GM23248 (cell line): ENCODE measurements around the gene HFM1. TPM values are rescaled to one million over a fixed set of nuclear protein-coding genes. Genes with fewer than 3 reads are reported as not detected.

ENCODE experiments used
- DNase-seq: peaks from one replicate; pipeline ENCODE4 v3.0.0-alpha.2; 2015
- H2AFZ ChIP-seq: fragments of 200-600 bp; sonication (generic); 2 replicates; pipeline ENCODE4 v1.6.1; 2016; ENCODE audit warnings: antibody characterized with exemption
- H3F3A ChIP-seq: fragments of 200-600 bp; sonication (generic); 2 replicates; pipeline ENCODE4 v1.6.1; 2016; ENCODE audit warnings: mild to moderate bottlenecking, antibody characterized with exemption, mixed run types; ENCODE audit not compliant: insufficient read depth
- H3K27ac ChIP-seq: fragments of 200-600 bp; sonication (generic); 2 replicates; pipeline ENCODE4 v1.5.1; 2016; ENCODE audit warnings: mild to moderate bottlenecking
- H3K27me3 ChIP-seq: fragments of 200-600 bp; sonication (generic); replicated peaks from 2 replicates; pipeline ENCODE4 v1.6.1; 2016; ENCODE audit warnings: mild to moderate bottlenecking; ENCODE audit not compliant: insufficient read depth
- H3K36me3 ChIP-seq: fragments of 200-600 bp; sonication (generic); 2 replicates; pipeline ENCODE4 v1.6.1; 2016; ENCODE audit warnings: low read depth, mild to moderate bottlenecking
- H3K4me1 ChIP-seq: fragments of 200-600 bp; sonication (generic); 2 replicates; pipeline ENCODE4 v1.6.1; 2016; ENCODE audit warnings: mild to moderate bottlenecking; ENCODE audit not compliant: insufficient read depth
- H3K4me2 ChIP-seq: fragments of 200-600 bp; sonication (generic); one replicate; pipeline ENCODE4 v1.6.1; 2016; ENCODE audit warnings: mild to moderate bottlenecking; ENCODE audit not compliant: unreplicated experiment
- H3K4me3 ChIP-seq: fragments of 200-600 bp; sonication (generic); 2 replicates; pipeline ENCODE4 v1.5.1; 2016; ENCODE audit warnings: mild to moderate bottlenecking
- H3K79me2 ChIP-seq: fragments of 200-600 bp; sonication (generic); 2 replicates; pipeline ENCODE4 v1.6.1; 2016; ENCODE audit warnings: mild to moderate bottlenecking; ENCODE audit not compliant: insufficient read depth
- H3K9ac ChIP-seq: fragments of 200-600 bp; sonication (generic); 2 replicates; pipeline ENCODE4 v1.6.1; 2016; ENCODE audit warnings: mild to moderate bottlenecking
- H3K9me2 ChIP-seq: fragments of 200-600 bp; sonication (generic); 2 replicates; pipeline ENCODE4 v1.6.1; 2016; ENCODE audit warnings: mixed run types, mild to moderate bottlenecking, moderate library complexity; ENCODE audit not compliant: insufficient read depth
- H3K9me3 ChIP-seq: fragments of 200-600 bp; sonication (generic); one replicate; pipeline ENCODE4 v1.6.1; 2017; ENCODE audit warnings: low read depth
- H4K20me1 ChIP-seq: fragments of 200-600 bp; sonication (generic); 2 replicates; pipeline ENCODE4 v1.6.0; 2016; ENCODE audit not compliant: insufficient read depth
- EZH2 ChIP-seq: fragments of 200-600 bp; sonication (generic); IDR thresholded peaks from 2 replicates; pipeline ENCODE4 v1.6.1; 2018; ENCODE audit warnings: antibody characterized with exemption, mild to moderate bottlenecking; ENCODE audit not compliant: insufficient read depth, poor library complexity, severe bottlenecking
- EZH2phosphoT487 ChIP-seq: fragments of 200-600 bp; sonication (generic); IDR thresholded peaks from 2 replicates; pipeline ENCODE4 v1.6.1; 2018; ENCODE audit warnings: antibody characterized with exemption, moderate library complexity, mild to moderate bottlenecking, low read depth; ENCODE audit not compliant: insufficient read depth
- WGBS, 2 experiments: methylation state at CpG; one replicate each; pipeline ENCODE4 v1.1.6; 2015 to 2017; ENCODE audit warnings: low lambda C conversion rate in 2 of 2, low coverage in 1 of 2; ENCODE audit errors: missing lambda C conversion rate in 2 of 2; 5-methylcytosine and 5-hydroxymethylcytosine counted together
- in situ Hi-C: fragments of 300-500 bp; cut with MboI; formaldehyde crosslinking; loops from 2 replicates; pipeline ENCODE4 v1.15.0; 2020
- polyA plus RNA-seq: library from polyadenylated mRNA; unstranded; fragments of >200 nt; fragmentation: Nextera tagmentation; extraction: Ambion mirVana; gene quantifications from 2 replicates; pipeline ENCODE4 v1.2.1, GENCODE V29; 2016
- small RNA-seq: library from RNA; depleted of rRNA; stranded (forward); fragments of <200 nt; gene quantifications from one replicate; pipeline ENCODE3, GENCODE V24; 2014; ENCODE audit warnings: low read depth, low replicate concordance
- total RNA-seq: library from RNA; depleted of rRNA; stranded (reverse); fragments of >200 nt; shearing (Covaris generic); gene quantifications from 2 replicates; pipeline ENCODE4 v1.2.3, GENCODE V29; 2014; rRNA removed

HFM1 gene
- total and polyA plus RNA-seq, 2 experiments from 2014 or later: under 0.01 TPM; not detected in 1

- Histone ChIP-seq H3K4me1 (no peaks in the 10 kb centered on the region), H3K79me2 (no peaks in the 10 kb centered on the region), H4K20me1 (no peaks in the 10 kb centered on the region), H3K27me3 (no peaks in the 10 kb centered on the region), H3K9me3 (no peaks in the 10 kb centered on the region), H3F3A (no peaks in the 10 kb centered on the region), H3K4me2 (no peak overlapping the region), H2AFZ (no peak overlapping the region), H3K4me3 (no peak overlapping the region), H3K27ac (no peak overlapping the region), H3K9ac (no peak overlapping the region), H3K36me3 (no peaks in the 10 kb centered on the region), H3K9me2 (no peaks in the 10 kb centered on the region)
- no peak for TF ChIP-seq EZH2phosphoT487
- no peak for TF ChIP-seq EZH2
- in situ Hi-C loops: no loop called here
- DNase-seq: no peak
- WGBS, 2 experiments: 46 to 59% methylated on average over 8 of the region's 8 CpGs
Measured at GRCh38 chr1:91217911-91218310, 186.7 kb downstream of the HFM1 start.

Small RNA genes within 50 kb of the gene (small RNA-seq; reads per million reads assigned to genes)
- gene RF00019: not detected

Other genes with a start within 250 kb of the HFM1 start
- gene CDC7, start 96.0 kb upstream of the HFM1 start, total RNA-seq: 3.0 and 3.5 TPM in 2 replicates
- 3.7 and 4.7 TPM in 2 replicates for gene CDC7, start 96.0 kb upstream of the HFM1 start, polyA plus RNA-seq